ENCODE results near the gene TMEM259. TPM values are rescaled to one million over a fixed set of nuclear protein-coding genes. Genes with fewer than 3 reads are reported as not detected.
A peak's percentile ranks its signal among the peaks of the same experiment; 100 is the strongest.

The TMEM259 gene
- total RNA-seq, 1 donor from 2014 or later = 31.7 TPM

DNA sequence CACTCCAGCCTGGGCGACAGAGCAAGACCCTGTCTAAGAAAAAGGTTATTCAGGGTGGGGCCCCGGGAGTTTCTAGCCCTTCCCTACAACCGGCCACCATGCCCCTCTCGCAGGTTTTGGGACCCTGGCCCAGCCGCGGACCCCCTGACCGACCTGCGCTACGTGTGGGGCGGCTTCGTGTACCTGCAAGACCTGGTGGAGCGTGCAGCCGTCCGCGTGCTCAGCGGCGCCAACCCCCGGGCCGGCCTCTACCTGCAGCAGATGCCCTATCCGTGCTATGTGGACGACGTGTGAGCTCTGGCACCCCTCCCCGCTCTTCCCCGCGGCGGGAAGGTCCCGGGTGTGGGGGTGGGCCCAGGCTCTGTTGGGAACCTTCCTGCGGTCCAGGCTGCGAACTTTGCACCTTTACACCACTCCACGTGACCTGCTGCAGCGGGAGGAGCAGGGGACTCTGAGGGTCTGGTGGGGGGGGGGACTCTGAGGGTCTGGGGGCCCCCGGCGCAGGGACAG is 25.2 kb upstream of the TMEM259 start:
- H3K4me3 Mint-ChIP-seq = peak overlapping the region; percentile 38
- TF ChIP-seq EZH2 (IDR thresholded peaks at IDR 0.05) (no peak), EZH2phosphoT487 (IDR thresholded peaks at IDR 0.05) (no peak)
- TF ChIP-seq, protein P1, sequence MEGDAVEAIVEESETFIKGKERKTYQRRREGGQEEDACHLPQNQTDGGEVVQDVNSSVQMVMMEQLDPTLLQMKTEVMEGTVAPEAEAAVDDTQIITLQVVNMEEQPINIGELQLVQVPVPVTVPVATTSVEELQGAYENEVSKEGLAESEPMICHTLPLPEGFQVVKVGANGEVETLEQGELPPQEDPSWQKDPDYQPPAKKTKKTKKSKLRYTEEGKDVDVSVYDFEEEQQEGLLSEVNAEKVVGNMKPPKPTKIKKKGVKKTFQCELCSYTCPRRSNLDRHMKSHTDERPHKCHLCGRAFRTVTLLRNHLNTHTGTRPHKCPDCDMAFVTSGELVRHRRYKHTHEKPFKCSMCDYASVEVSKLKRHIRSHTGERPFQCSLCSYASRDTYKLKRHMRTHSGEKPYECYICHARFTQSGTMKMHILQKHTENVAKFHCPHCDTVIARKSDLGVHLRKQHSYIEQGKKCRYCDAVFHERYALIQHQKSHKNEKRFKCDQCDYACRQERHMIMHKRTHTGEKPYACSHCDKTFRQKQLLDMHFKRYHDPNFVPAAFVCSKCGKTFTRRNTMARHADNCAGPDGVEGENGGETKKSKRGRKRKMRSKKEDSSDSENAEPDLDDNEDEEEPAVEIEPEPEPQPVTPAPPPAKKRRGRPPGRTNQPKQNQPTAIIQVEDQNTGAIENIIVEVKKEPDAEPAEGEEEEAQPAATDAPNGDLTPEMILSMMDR (IDR thresholded peaks at IDR 0.05) = no peak
- Histone ChIP-seq H3K4me2 (no peak overlapping the region), H3F3A (ENCODE audit: low read depth) (peaks cover 7% of the 10 kb centered on the region), H3K27me3 (no peaks in the 10 kb centered on the region), H3K79me2 (ENCODE audit: low read depth) (no peaks in the 10 kb centered on the region), H3K4me3 (no peak overlapping the region), H3K27ac (no peak overlapping the region), H4K20me1 (ENCODE audit: low read depth) (peaks cover 8% of the 10 kb centered on the region), H3K9me3 (ENCODE audit: low read depth) (no peaks in the 10 kb centered on the region), H3K4me1 (peaks cover 3% of the 10 kb centered on the region), H3K9ac (no peak overlapping the region), H2AFZ (replicated peaks) (no peak overlapping the region), H3K36me3 (no peaks in the 10 kb centered on the region)
- H3K27ac Mint-ChIP-seq = no peak overlapping the region
- peaks cover 9% of the 10 kb centered on the region for H3K4me1 Mint-ChIP-seq
- DNase-seq (ENCODE audit: low spot score) = no peak
- H3K36me3 Mint-ChIP-seq = no peaks in the 10 kb centered on the region
- H3K9me3 Mint-ChIP-seq = no peaks in the 10 kb centered on the region
- peaks cover 4% of the 10 kb centered on the region for H3K27me3 Mint-ChIP-seq (ENCODE audit: insufficient read depth, low read depth)

DNA sequence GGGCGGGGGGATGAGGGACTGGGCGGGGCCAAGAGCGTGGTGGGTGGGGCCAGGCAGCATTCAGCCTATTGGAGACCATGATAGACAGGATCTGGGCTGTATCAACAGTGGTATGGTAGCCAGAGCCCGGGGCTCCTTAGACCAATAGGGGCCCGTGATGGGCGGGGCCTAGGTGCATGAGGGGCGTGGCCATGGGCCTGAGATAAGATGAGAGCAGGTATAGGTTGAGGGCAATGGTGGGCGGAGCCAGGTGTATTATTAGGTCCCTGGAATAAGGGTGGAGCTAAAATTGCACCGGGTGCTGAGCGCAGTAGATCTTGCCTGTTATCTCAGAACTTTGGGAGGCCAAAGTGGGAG is 24.3 kb upstream of the TMEM259 start:
- H3K9me3 Mint-ChIP-seq = no peaks in the 10 kb centered on the region
- H3K36me3 ChIP-seq = no peaks in the 10 kb centered on the region
- H2AFZ ChIP-seq (replicated peaks) = no peak overlapping the region
- no peak overlapping the region for H3K27ac Mint-ChIP-seq
- H3K27me3 Mint-ChIP-seq (ENCODE audit: insufficient read depth, low read depth) = peaks cover 7% of the 10 kb centered on the region
- H3K4me1 ChIP-seq = peaks cover 4% of the 10 kb centered on the region
- no peaks in the 10 kb centered on the region for H3K27me3 ChIP-seq
- H3F3A ChIP-seq (ENCODE audit: low read depth) = peaks cover 10% of the 10 kb centered on the region
- TF ChIP-seq EZH2 (IDR thresholded peaks at IDR 0.05) (no peak), EZH2phosphoT487 (IDR thresholded peaks at IDR 0.05) (no peak)
- TF ChIP-seq, protein P1 (IDR thresholded peaks at IDR 0.05) = no peak
- peaks cover 17% of the 10 kb centered on the region for H3K4me1 Mint-ChIP-seq
- H3K9me3 ChIP-seq (ENCODE audit: low read depth) = no peaks in the 10 kb centered on the region
- H3K36me3 Mint-ChIP-seq = no peaks in the 10 kb centered on the region
- no peak overlapping the region for H3K27ac ChIP-seq
- peak; percentile 60 for DNase-seq (ENCODE audit: low spot score)
- H3K4me3 Mint-ChIP-seq = no peak overlapping the region
- no peak overlapping the region for H3K9ac ChIP-seq
- H4K20me1 ChIP-seq (ENCODE audit: low read depth) = peaks cover 15% of the 10 kb centered on the region
- no peaks in the 10 kb centered on the region for H3K79me2 ChIP-seq (ENCODE audit: low read depth)
- no peak overlapping the region for H3K4me3 ChIP-seq
- no peak overlapping the region for H3K4me2 ChIP-seq

DNA sequence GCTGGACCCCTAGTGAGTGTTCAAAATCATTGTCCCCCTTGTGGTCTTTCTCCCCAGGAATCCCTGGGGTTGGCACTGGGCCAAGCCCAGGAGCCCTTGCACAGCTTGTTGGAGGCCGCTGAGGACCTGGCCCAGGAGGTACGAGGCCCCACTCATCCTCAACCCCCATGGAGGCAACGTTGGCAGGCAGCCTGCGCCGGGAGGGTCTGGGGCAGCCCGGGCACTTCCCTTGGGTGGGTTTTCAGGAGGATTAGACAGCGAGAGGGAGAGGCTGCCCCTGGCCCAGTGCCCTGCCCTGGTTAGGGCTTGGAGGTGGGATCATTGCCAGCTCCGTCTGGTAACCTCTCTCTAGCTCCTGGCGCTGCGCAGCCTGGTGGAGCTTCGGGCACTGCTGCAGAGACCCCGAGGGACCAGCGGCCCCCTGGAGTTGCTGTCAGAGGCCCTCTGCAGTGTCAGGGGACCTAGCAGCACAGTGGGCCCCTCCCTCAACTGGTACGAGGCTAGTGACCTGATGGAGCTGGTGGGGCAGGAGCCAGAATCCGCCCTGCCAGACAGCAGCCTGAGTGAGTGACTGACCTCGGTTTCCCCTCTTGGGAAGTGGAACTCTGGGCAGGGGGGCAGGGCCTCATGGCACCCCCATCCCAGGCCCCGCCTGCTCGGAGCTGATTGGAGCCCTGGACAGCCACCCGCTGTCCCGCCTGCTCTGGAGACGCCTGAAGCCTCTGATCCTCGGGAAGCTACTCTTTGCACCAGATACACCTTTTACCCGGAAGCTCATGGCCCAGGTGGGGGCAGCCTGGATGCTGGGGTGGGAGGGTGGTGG is 22.0 kb upstream of the TMEM259 start:
- peak overlapping the region; percentile 64 for H3K4me3 Mint-ChIP-seq
- H3K36me3 ChIP-seq = no peaks in the 10 kb centered on the region
- peaks cover 32% of the 10 kb centered on the region for H4K20me1 ChIP-seq (ENCODE audit: low read depth)
- H3K9me3 Mint-ChIP-seq = no peaks in the 10 kb centered on the region
- peaks cover 27% of the 10 kb centered on the region for H3K4me1 Mint-ChIP-seq
- H3K4me3 ChIP-seq = no peak overlapping the region
- H3K9ac ChIP-seq = no peak overlapping the region
- peaks cover 2% of the 10 kb centered on the region for H3K36me3 Mint-ChIP-seq
- H3K4me2 ChIP-seq = no peak overlapping the region
- H3K27me3 ChIP-seq = no peaks in the 10 kb centered on the region
- no peak overlapping the region for H2AFZ ChIP-seq (replicated peaks)
- peak overlapping the region; percentile 50 for H3K27ac Mint-ChIP-seq
- H3K27ac ChIP-seq = no peak overlapping the region
- no peak for TF ChIP-seq EZH2phosphoT487 (IDR thresholded peaks at IDR 0.05)
- TF ChIP-seq EZH2 (IDR thresholded peaks at IDR 0.05) = no peak
- TF ChIP-seq, protein P1 (IDR thresholded peaks at IDR 0.05) = no peak
- peaks cover 8% of the 10 kb centered on the region for H3K4me1 ChIP-seq
- H3K79me2 ChIP-seq (ENCODE audit: low read depth) = no peaks in the 10 kb centered on the region
- no peaks in the 10 kb centered on the region for H3K9me3 ChIP-seq (ENCODE audit: low read depth)
- peaks cover 30% of the 10 kb centered on the region for H3F3A ChIP-seq (ENCODE audit: low read depth)
- H3K27me3 Mint-ChIP-seq (ENCODE audit: insufficient read depth, low read depth) = peaks cover 10% of the 10 kb centered on the region
- DNase-seq (ENCODE audit: low spot score) = no peak

Data from neural progenitor cell (in vitro differentiated cells).